Hematopoietic multipotent progenitor cell treated with erythropoietin and hydrocortisone succinate and interleukin-3 and kit ligand, for 4 days (in vitro differentiated cells): ENCODE data around the gene CAMTA1.

ENCODE experiments used
- DNase-seq: peaks from one replicate; pipeline ENCODE4 v3.0.0-alpha.2; 2015

CAMTA1 gene

DNA sequence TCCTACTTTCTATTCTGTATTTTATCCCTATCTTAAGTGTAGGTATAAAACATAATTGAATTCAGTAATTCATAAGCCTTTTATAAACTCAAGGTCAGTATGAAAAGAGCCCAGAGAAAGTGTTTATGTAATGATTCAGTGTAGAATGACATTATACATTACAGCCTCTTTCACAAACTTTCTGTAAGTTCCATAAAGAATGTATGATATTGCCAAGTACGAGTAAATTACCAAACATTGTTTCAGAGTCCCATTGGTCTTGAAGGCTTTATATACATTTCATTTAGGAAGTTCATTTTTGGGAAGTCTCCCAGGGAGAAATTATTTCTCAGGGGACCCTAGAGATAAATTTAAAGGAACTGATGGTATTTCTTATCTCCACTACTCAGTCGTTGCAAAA, 948.0 kb downstream of the CAMTA1 start:
- DNase-seq = peak; percentile 30

DNA sequence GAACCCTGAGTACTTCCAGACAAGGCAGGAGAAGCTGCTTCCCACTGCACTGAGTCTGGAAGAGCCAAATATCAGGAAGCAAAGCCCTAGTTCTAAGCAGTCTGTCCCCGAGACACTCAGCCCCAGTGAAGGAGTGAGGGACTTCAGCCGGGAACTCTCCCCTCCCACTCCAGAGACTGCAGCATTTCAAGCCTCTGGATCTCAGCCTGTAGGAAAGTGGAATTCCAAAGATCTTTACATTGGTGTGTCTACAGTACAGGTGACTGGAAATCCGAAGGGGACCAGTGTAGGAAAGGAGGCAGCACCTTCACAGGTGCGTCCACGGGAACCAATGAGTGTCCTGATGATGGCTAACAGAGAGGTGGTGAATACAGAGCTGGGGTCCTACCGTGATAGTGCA, 952.8 kb downstream of the CAMTA1 start:
- DNase-seq = no peak

DNA sequence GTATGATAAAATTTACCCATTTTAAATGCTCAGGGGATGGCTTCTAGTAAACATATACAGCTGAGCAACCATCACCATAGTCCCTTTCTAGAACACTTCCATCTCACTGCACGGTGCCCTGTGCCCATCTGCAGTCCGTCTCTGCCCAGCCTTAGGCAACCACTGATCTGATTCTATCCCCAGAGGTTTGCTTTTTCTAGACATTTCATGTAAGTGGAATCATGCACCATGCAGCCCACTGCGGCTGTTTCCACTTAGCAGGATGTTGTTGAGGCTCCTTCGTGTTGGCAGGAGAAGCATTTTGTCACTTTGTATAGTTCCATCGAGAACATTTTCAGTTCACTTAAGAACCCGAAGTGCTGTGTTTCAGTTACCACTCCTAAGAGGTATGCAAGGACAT, 958.1 kb downstream of the CAMTA1 start:
- no peak for DNase-seq

DNA sequence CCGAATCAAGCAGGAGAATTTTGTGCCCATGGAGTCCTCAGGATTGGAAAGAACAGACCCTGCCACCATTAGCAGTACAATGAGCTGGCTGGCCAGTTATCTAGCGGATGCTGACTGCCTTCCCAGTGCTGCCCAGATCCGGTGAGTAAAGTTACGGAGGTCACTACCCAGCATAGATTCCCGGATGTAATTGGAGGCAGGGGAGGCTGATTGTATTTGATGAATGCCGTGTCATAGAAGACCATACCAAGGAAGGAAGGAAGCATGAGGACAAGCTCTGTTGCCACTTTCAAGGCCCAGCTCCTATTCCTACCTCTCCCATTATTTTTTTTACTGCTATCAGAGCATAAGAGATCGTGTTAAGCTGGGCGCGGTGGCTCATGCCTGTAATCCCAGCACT, 959.6 kb downstream of the CAMTA1 start:
- DNase-seq = no peak

DNA sequence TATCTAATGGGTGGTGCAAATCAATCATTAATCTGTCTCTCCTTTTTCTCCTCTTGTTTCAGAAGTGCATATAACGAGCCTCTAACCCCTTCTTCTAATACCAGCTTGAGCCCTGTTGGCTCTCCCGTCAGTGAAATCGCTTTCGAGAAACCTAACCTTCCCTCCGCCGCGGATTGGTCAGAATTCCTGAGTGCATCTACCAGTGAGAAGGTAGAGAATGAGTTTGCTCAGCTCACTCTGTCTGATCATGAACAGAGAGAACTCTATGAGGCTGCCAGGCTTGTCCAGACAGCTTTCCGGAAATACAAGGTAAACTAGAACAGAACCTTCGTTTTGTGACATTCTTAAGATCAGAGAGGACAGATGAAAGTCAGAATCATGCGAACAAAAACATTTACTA, 960.5 kb downstream of the CAMTA1 start:
- DNase-seq = no peak

DNA sequence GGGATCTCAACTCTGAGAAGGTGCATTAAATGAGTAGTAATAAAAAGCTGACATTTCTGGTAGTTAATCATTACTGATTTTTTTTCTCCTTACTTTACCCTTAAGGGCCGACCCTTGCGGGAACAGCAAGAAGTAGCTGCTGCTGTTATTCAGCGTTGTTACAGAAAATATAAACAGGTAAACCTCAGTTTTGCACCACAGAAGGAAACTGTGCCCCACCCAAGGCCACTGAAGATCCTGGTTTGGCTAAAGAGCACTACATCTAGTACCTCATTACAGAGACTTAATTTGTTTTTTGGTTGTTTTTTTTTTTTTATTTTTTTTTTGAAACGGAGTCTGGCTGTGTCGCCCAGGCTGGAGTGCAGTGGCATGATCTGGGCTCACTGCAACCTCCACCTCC, 962.4 kb downstream of the CAMTA1 start:
- DNase-seq = no peak

DNA sequence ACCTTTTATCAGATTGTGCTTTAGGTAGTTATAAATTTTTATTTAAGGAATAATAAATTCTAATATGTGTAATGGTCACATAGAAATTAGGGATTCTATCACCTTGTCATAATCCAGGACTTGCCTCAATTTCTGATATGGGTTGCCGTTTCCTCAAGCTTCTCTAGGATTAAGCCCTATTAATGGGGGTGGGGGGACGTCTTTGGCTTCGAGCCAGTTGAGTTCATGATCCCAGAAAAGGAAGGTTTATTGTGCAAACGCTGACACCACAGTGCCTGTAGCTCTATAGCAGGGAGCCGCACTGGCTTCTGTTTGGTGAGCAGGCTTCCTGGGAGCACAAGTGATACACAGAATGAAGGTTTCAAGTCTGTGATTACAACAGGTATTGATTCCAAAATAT, 963.9 kb downstream of the CAMTA1 start:
- DNase-seq = no peak

DNA sequence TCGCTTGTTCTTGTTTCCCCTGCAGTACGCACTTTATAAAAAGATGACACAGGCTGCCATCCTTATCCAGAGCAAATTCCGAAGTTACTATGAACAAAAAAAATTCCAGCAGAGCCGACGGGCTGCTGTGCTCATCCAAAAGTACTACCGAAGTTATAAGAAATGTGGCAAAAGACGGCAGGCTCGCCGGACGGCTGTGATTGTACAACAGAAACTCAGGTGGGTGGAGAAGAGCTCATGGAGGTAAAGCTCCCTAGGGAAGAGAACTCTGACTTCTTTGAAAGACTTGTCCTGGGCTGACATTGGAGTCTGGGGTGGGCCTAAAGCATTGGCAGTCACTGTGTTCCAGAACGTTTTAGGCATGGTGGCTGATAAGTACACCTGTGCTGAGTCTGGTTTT, 965.9 kb downstream of the CAMTA1 start:
- no peak for DNase-seq

DNA sequence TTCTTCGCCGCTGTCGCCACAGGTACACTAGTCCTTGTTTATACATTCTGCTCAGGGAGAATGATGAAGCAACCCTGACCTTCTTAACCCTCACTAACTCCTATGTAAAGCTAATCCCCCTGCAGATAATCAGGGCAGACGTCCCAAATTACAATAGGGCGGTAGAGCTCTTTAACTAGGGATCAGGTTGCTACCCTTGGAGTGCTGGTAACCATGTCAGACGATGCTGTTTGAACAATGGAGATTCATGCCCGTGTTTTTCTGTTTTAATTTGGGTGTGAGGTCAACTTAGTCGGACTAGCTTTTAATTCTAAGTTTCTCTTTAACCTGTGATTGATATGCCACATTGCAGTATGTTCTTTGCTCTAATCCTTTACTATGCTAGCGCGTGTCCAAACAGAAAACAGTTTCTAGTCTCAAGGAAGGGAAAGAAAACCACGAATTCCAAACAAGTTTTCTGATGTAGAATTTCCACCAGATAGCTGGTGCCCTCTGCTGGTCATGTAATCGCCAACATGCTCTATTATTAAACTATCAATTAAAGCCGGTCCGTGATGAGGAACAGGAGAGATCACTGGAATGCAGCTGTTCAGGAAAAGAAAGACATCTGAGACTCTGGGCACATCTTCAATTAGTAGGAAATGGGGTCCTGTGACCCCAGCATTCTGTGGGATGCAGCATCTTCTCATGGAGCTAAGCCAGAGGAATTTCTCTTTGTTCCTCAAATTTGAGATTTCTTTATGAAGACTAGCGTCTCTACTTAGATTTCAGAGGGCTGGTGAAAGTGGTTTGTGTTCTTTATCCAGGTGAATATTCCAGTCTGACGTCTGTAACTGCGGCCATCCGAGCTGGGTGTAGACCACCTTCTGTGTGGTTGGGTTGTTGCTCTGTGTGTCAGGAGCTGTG, 967.5 kb downstream of the CAMTA1 start:
- peak; percentile 84 for DNase-seq

DNA sequence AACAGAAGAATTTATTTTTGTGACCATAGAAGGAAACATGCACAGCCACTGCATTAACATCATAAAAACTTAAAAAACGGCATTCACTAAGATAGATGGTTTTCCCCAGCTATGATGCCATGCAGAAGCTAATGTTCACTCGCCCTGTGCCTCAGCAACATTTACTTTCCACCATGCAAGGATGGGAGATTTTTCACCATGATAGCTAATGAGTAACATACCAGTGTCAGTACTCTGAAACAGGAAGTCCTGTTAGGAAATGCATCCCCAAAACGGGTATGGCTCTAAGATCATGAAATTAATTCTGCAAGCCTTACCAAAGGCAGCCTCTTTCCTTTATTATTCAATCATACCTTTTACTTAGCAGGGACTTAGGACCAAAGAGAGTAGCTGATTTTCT, 968.4 kb downstream of the CAMTA1 start:
- DNase-seq = peak; percentile 23

DNA sequence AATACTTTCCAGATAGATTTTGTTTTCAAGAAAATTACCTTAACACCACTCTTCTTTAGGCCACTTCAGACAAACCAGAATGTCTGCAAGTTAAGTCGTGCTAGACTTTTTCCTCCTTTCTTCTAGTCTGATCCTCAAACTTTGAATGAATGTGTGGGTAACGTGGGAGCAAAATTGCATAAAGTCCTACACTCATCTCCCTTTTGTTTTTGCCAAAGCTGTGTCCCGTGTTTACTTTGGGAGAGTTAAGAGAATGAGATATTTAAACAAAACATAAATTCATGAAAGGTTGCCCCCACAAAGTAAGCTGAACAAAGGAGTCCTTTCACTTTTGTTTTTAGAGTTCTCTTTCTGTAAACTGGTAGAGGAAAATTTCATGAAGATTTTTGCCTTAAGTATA, 969.0 kb downstream of the CAMTA1 start:
- no peak for DNase-seq

DNA sequence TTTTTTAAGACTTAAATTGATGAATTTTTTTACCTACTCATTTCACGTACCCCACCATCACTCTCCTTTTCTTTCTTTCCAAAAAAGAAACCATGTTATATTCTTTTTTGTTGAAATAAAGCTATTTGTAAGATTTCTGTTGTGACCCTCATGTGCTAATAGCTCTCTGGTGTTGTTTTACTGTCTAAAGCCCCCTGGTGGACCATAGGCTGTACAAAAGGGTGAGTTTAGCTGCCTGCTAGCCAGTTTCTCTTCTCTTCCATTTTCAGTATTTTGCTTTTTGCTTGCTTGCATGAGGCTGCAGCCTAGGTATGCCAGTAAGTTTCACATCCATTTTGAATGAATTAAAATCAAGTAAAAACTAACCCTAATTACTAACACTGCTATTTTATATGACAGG, 970.2 kb downstream of the CAMTA1 start:
- peak; percentile 79 for DNase-seq

DNA sequence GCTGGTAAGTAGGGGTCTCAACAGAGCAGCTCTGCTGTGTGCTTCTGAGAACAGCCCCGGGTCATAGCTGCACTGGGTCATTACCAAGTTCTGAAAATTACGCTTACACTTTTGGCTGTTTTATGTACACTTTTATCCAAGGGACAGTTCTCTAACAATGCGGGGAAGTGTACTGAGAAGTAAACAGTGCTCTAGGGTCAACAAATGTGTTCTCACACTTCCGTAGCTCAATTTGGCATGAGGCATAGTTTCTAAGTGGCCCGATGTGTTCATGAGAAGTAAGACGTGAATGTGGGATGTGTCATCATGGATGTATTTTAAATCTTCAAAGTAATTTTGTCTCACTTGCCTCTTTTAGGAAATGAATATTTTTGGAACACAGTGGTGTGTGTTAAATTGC, 975.0 kb downstream of the CAMTA1 start:
- no peak for DNase-seq

DNA sequence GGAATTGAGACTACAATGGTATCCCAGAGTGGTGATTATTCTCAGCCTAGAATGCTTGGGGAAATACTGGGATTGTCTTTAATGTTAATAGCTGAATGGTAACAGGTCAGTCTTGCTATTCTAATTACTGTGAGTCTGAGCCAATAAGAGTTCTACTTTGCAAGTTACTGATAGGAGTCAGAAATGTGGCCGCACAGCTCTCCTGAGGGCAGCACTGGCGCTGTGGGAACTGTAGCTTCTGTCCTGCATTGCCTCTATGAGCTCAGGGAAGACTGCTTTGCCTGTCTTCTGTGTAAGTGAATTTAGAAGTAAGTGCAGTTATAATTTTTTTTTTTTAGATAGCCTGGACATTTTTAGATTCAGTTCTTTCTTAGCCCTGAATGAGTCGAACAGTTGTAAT, 975.8 kb downstream of the CAMTA1 start:
- DNase-seq = no peak

DNA sequence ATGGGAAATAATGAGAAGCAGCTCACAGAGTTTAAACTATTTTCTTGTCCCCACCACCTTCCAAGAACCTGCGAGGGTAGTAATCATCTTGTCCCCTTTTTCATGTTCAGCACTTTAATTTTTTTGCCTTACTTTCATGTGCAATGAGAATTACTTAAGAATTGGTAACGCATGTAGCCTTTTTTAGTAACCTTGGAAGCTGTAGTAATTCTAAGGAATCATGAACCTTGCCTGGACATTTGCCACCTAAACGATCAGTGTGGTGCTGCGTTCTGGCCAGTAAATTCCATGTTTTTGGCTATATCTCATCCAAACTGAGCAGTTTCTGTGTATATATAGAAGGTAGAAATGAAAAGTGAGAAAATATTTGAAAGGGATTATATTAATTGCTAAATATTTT, 981.9 kb downstream of the CAMTA1 start:
- DNase-seq = no peak

DNA sequence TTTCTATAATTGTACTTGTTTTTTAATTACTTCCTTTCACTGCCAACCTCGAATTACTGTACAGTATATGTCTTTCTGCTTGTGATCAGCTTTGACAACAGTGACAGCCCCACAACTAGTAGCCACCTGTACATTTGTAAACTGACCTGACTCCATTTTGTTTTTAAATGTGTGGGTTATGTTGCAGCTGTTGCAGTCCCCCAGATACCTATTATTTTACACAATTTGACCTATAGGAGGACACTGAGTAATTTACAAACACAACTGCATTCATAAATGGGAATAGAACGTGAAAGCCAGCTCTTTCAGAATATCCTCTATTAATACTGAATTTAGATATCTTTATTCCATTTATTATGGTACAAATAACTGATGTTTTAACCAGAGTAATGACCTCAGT, 983.3 kb downstream of the CAMTA1 start:
- DNase-seq = peak; percentile 35

DNA sequence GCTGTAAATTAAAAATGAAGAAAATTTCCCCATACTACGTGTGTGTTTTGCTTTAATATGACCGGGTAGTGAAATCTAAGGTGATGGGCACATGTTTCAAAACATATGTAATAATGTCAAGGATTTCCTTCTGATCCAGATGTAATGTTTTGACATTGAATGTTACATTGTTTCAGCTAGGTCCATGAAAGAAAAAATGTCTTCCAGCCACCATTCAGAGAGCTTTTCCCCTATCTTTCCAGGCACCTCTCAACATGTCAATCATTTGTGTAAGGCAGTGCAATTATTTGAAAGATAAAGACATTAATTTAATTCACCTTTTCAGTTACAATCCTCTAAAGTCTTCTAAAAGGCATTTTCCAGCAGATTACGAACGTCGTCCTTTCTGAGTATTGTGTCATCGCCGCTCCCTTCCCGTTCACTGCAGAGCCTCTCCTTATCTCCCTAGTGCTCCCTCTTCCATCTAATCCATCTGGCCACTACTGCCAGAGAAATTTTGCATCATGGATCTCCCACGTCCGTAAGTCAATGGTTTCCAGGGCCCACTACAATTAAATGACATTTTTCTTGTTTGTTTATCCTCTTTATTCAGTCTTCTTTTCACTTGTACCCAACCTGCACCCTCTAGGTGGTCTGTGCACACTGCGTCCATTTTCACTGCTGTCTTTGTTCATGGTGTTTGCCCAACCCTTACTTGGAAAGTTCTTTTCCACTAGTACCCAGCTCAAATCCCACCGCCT, 984.6 kb downstream of the CAMTA1 start:
- DNase-seq = no peak

DNA sequence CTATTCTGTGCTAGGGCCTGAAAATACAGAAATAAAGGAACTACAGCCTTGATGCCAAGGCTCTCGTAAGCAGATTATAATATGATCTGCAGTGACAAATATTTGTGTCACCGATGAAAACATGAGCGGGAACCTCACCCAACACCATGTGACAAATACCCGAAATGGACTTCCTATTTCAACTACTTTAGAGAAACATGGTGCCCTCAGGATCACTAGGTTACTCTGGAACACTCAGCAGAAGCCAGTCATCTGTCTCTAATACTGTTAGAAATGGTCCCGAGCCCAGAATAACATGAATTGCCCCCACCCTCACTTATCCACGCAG, 985.4 kb downstream of the CAMTA1 start:
- peak; percentile 67 for DNase-seq

DNA sequence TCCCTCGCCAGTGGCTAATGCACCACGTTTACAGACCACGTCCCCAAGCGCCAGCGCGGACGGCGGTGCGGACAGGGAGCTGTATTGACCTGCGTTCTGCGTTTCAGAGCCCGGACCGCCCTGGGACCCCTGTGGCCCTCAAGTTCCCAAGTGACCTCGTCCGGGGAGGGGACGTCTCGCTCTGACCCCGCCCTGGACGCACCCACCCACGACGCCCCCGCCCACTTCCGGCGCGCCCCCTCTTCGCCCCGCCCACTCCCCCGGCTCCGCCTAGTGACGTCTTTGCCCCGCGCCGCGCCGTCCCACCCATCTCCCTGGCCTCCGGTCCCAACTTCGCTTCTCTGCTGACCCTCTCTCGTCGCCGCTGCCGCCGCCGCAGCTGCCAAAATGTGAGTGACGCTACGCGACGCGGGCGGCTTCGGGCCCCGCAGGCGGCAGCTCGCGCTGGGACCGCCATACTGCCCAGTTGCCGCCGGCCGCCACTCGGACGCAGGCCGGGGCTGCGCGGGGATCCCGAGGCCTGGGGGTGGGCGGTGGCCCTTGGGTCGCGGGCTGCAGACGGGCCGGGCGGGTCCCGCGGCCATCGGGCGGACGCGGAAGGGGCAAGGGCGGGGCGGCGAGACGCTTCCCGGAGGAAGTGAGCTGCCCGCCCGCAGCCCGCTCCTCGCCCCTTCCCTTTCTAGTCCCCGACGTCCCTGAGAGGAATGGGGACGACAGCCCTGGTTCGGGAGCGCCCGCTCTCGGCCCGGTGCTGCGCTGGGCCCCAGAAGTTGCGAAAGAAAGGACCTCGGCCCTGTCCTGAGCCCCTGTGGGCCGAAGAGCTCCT, 986.0 kb downstream of the CAMTA1 start, which contains the start of gene VAMP3:
VAMP3 (plus strand) TSS at position 300 of the 826 bp plus-strand sequence; CDS start at position 388, 88 bp downstream.
- DNase-seq = peak; percentile 91

DNA sequence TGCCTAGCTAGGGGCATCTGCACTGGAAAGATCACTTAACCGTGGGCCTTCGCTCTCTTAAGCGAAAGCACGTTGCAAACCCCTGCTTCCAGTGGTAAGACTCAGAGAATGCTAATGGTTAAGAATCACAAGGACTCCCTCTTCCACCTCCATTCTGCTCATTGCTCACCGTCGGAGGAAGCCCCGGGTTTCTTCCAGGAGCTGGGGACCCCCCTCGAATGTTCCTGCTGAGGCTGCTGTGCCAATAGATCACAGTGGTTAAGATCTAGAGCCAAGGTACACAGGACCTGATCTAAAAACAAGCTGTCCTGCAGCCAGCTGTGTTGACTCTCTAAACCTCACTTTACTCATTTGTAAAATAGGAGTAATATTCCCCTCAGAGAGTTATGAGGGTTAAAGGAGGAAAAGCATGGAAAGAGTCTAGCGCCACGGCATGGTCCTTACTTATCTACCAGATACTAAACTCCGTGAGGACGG, 986.6 kb downstream of the CAMTA1 start:
- DNase-seq = no peak

DNA sequence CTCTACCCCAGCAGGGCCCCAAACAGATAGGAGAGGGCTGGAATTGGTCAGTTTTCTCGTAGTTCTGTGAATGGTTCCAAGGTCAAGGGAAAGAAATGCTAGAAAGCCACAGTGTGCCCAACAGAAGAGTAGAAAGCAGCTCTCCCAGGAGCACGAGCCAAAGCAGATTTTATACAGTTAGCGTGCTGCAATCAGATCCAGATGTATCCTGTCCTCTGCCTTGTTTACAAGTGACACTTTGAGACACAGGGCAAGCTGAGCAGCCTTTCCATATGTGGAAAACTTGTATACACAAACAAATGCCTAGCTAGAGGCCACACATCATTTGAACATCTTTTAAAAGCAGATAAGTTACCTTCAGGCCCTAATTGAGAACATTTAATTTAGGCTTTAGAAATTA, 992.3 kb downstream of the CAMTA1 start:
- no peak for DNase-seq

DNA sequence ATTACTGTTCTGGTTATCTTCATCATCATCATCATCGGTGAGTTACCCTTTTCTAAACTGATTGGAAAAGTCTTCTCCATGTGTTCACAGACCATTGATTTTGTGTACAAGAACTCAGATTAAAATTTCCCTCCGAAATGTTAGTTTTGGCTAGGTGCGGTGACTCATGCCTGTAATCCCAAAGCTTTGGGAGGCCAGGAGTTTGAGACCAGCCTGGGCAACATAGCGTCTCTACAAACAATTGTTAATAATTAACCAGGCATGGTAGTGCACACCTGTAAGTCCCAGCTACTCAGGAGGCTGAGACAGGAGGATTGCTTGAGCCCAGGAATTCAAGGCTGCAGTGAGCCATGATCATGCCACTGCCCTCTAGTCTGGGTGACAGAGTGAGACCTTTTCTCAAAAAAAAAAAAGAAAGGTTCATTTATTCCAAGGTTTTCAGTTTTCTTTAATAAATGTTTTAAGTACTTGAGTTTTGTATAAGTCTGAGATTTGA, 992.9 kb downstream of the CAMTA1 start:
- DNase-seq = no peak

DNA sequence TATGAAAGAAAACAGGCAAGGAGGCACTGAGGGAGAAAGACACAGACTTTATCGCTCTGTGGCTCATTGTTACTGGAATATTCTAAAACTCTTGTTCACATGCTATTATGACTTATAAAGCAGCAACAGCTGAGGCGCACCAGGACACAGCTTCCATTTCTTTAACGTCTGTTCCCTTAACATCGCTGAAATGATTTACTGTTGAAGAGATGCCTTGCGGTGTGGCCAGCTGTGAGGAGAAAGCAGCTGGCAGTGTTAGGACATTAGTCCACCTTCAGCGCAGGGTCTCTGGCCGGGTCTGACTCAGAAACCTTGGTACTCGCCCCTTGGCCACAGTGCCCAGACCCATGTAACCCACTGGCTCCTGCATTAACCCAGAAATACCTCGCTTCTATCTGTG, 995.7 kb downstream of the CAMTA1 start:
- DNase-seq = no peak
